ENCODE measurements around the gene SBNO2.
"Not testable (repeated sequence)": the region's sequence is repeated elsewhere in the genome, so short reads cannot be mapped to it uniquely, and the experiment has no call there.

SBNO2 gene

GRCh38 chr19:1208830-1209229 lies 34.8 kb upstream of the SBNO2 start:
- DNase-seq, result not testable (repeated sequence)

- peak in 1 of 2 experiments; percentile 69 for DNase-seq
Measured at GRCh38 chr19:1206864-1207450, 32.9 kb upstream of the SBNO2 start.

- no peak for DNase-seq
Measured at GRCh38 chr19:1206150-1206863, 32.2 kb upstream of the SBNO2 start.

- peak; percentile 96 for DNase-seq
Measured at GRCh38 chr19:1205114-1206099, 31.3 kb upstream of the SBNO2 start, which contains the start of gene STK11. Gene STK11, plus strand, starts transcription at chr19:1205778. Its CDS starts 1,136 bp downstream, at chr19:1206914.

GRCh38 chr19:1200614-1201013 lies 26.5 kb upstream of the SBNO2 start:
- not testable (repeated sequence) for DNase-seq

GRCh38 chr19:1199531-1199930 lies 25.5 kb upstream of the SBNO2 start:
- no peak for DNase-seq

GRCh38 chr19:1189419-1189818 lies 15.4 kb upstream of the SBNO2 start:
- no peak for DNase-seq

- DNase-seq, result no peak
Measured at GRCh38 chr19:1183543-1184172, 9.6 kb upstream of the SBNO2 start.

- DNase-seq, result no peak
Measured at GRCh38 chr19:1182727-1183126, 8.7 kb upstream of the SBNO2 start.

GRCh38 chr19:1182068-1182467 lies 8.0 kb upstream of the SBNO2 start:
- DNase-seq, result no peak

- DNase-seq, result no peak
Measured at GRCh38 chr19:1181606-1182005, 7.5 kb upstream of the SBNO2 start.

GRCh38 chr19:1177322-1178114 lies 3.5 kb upstream of the SBNO2 start:
- DNase-seq, result no peak

- DNase-seq, result no peak
Measured at GRCh38 chr19:1173159-1173844, 766 bp downstream of the SBNO2 start.

- no peak for DNase-seq
Measured at GRCh38 chr19:1172353-1173158, 1.5 kb downstream of the SBNO2 start.

- peak in 1 of 2 experiments; percentile 30 for DNase-seq
Measured at GRCh38 chr19:1171755-1172352, 2.2 kb downstream of the SBNO2 start.

- no peak for DNase-seq
Measured at GRCh38 chr19:1170938-1171754, 2.9 kb downstream of the SBNO2 start.

GRCh38 chr19:1169921-1170885 lies 3.9 kb downstream of the SBNO2 start:
- no peak for DNase-seq

GRCh38 chr19:1169411-1169791 lies 4.7 kb downstream of the SBNO2 start:
- DNase-seq, result no peak

Data from NCI-H2081 (cell line).